GM19240 (cell line): ENCODE measurements around the gene FAM229A.
A peak's percentile ranks its signal among the peaks of the same experiment; 100 is the strongest.
"Not testable (repeated sequence)": the region's sequence is repeated elsewhere in the genome, so short reads cannot be mapped to it uniquely, and the experiment has no call there.

Experiments used
- DNase-seq: peaks from one replicate; pipeline ENCODE4 v3.0.0; 2011; ENCODE audit warnings: low spot score; ENCODE audit not compliant: insufficient read length

FAM229A gene

GRCh38 chr1:32362474-32363313, at the start of gene FAM229A, which contains the start of gene TSSK3:
FAM229A (minus strand) TSS chr1:32362485; CDS start chr1:32362091, 394 bp downstream.
TSSK3 (plus strand) TSS chr1:32362539; CDS start chr1:32362702, 163 bp downstream.
- DNase-seq, result no peak

- DNase-seq, result no peak
Observed at GRCh38 chr1:32411261-32411660, 49.0 kb upstream of the FAM229A start.

- DNase-seq, result no peak
Observed at GRCh38 chr1:32406629-32407111, 44.4 kb upstream of the FAM229A start.

GRCh38 chr1:32405672-32406467, 43.6 kb upstream of the FAM229A start:
- DNase-seq, result no peak

- DNase-seq, result no peak
Observed at GRCh38 chr1:32404946-32405345, 42.7 kb upstream of the FAM229A start.

- peak; percentile 46 for DNase-seq
Observed at GRCh38 chr1:32400876-32401631, 38.8 kb upstream of the FAM229A start.

- DNase-seq, result no peak
Observed at GRCh38 chr1:32399843-32400242, 37.6 kb upstream of the FAM229A start.

GRCh38 chr1:32398401-32398800, 36.1 kb upstream of the FAM229A start:
- DNase-seq, result no peak

GRCh38 chr1:32396524-32396923, 34.2 kb upstream of the FAM229A start:
- not testable (repeated sequence) for DNase-seq

GRCh38 chr1:32394890-32395432, 32.7 kb upstream of the FAM229A start:
- no peak for DNase-seq

- peak; percentile 92 for DNase-seq
Observed at GRCh38 chr1:32394141-32394889, 32.0 kb upstream of the FAM229A start, which contains the start of gene BSDC1. BSDC1 (minus strand) TSS chr1:32394441; CDS start chr1:32394414, 27 bp downstream.

GRCh38 chr1:32393832-32394140, 31.5 kb upstream of the FAM229A start:
- no peak for DNase-seq

GRCh38 chr1:32393136-32393535, 30.9 kb upstream of the FAM229A start:
- DNase-seq, result no peak

- no peak for DNase-seq
Observed at GRCh38 chr1:32392325-32392724, 30.0 kb upstream of the FAM229A start.

GRCh38 chr1:32390904-32391870, 28.9 kb upstream of the FAM229A start:
- DNase-seq, result no peak

- DNase-seq, result no peak
Observed at GRCh38 chr1:32388641-32389040, 26.4 kb upstream of the FAM229A start.

- DNase-seq, result no peak
Observed at GRCh38 chr1:32386676-32387392, 24.5 kb upstream of the FAM229A start.

GRCh38 chr1:32380057-32380456, 17.8 kb upstream of the FAM229A start:
- DNase-seq, result no peak
